Lung (tissue), 16 donors: ENCODE results near the gene MRPL32. TPM values are rescaled to one million over a fixed set of nuclear protein-coding genes. Genes with fewer than 3 reads are reported as not detected.
"Not testable (repeated sequence)": the region's sequence is repeated elsewhere in the genome, so short reads cannot be mapped to it uniquely, and the experiment has no call there.

Experiments
- ATAC-seq: fragments of 200-7000 bp; cut with Tn5 transposase; one replicate; pipeline ENCODE4 v1.9.1; 2020; ENCODE audit warnings: moderate number of reproducible peaks; ENCODE audit not compliant: insufficient read depth, low FRiP score
- DNase-seq, 3 donors: peaks; one replicate each; pipeline ENCODE4 v3.0.0-alpha.2; 2013 to 2017
- H3K27ac ChIP-seq, 2 donors: one replicate each; pipeline ENCODE4 v1.5.1; 2013; ENCODE audit warnings: mild to moderate bottlenecking in 2 of 2, moderate library complexity in 2 of 2, control low read depth in 1 of 2, inconsistent platforms in 1 of 2, low read depth in 1 of 2, low read length in 1 of 2
- H3K27me3 ChIP-seq, 3 donors: one replicate each; pipeline ENCODE4 v1.5.1; 2013; ENCODE audit warnings: low read length in 2 of 3; ENCODE audit not compliant: control insufficient read depth in 3 of 3, insufficient read depth in 3 of 3
- H3K36me3 ChIP-seq, 4 donors: one replicate each; pipeline ENCODE4 v1.5.1; 2013; ENCODE audit warnings: low read length in 4 of 4, mild to moderate bottlenecking in 1 of 4, moderate library complexity in 1 of 4; ENCODE audit not compliant: control insufficient read depth in 4 of 4, insufficient read depth in 4 of 4
- H3K4me1 ChIP-seq, 5 donors: one replicate each; pipeline ENCODE4 v1.5.1; 2013; ENCODE audit warnings: low read length in 5 of 5, mild to moderate bottlenecking in 2 of 5, moderate library complexity in 1 of 5; ENCODE audit not compliant: control insufficient read depth in 5 of 5, insufficient read depth in 5 of 5
- H3K4me3 ChIP-seq: one replicate; pipeline ENCODE4 v1.5.1; 2013; ENCODE audit warnings: mild to moderate bottlenecking, control low read depth, moderate library complexity
- H3K9ac ChIP-seq, 2 donors: one replicate each; pipeline ENCODE4 v1.5.1; 2013; ENCODE audit warnings: low read length in 2 of 2, control low read depth in 1 of 2; ENCODE audit not compliant: insufficient read depth in 1 of 2
- H3K9me3 ChIP-seq, 4 donors: one replicate each; pipeline ENCODE4 v1.5.1; 2013; ENCODE audit warnings: low read length in 3 of 4, mild to moderate bottlenecking in 1 of 4, moderate library complexity in 1 of 4; ENCODE audit not compliant: control insufficient read depth in 4 of 4, insufficient read depth in 3 of 4
- CTCF ChIP-seq: IDR thresholded peaks from 2 replicates; pipeline ENCODE4 v1.5.1; 2012; ENCODE audit warnings: mild to moderate bottlenecking; ENCODE audit errors: control extremely low read depth, extremely low read depth
- WGBS, 2 donors: extraction: QIAGEN DNeasy Blood & Tissue Kit; methylation state at CpG; one replicate each; pipeline ENCODE4 v1.1.7; 2013; 5-methylcytosine and 5-hydroxymethylcytosine counted together
- long read RNA-seq, 5 donors: transcript quantifications; one replicate each; lab custom pipeline, GENCODE V29; 2026
- polyA plus RNA-seq, 2 donors: library from polyadenylated mRNA; stranded (reverse); fragments of 200-250 nt; gene quantifications; one replicate each; pipeline ENCODE4 v1.2.1, GENCODE V29; 2013
- total RNA-seq, 2 donors: library from RNA; depleted of rRNA in 1 of 2; stranded (reverse); fragments of >200 nt in 1 of 2; gene quantifications; one replicate each; pipeline ENCODE4 v1.2.1, GENCODE V29; 2014 to 2021
- donor health status: control.
- donor health status: control.
- donor health status: Bipolar disorder and iron deficiency.
- donor health status: healthy.
- donor health status: DM: yes; HTN: yes; CAD: no.

The MRPL32 gene
- total RNA-seq (10 to 100 TPM; 34.4 to 54.4 TPM), polyA plus RNA-seq (100 to 1,000 TPM in 1 of 2 donors, 10 to 100 TPM in 1; 62.8 to 111 TPM)
- long read RNA-seq, donor 1, transcript MRPL32-201 (3 exons, 1,035 nt), result major isoform, 42 of 53 reads
- long read RNA-seq, donor 1, partial matches to known transcripts, result 11 of 53 reads
- long read RNA-seq, donor 1, other reads (novel, unspliced or antisense), result 0 of 53 reads
- long read RNA-seq, donor 2, transcript MRPL32-201 (3 exons, 1,035 nt), result major isoform, 9 of 9 reads
- long read RNA-seq, donor 2, partial matches to known transcripts, result 0 of 9 reads
- long read RNA-seq, donor 2, other reads (novel, unspliced or antisense), result 0 of 9 reads
- long read RNA-seq, donor 3, transcript MRPL32-201 (3 exons, 1,035 nt), result major isoform, 15 of 20 reads
- long read RNA-seq, donor 3, partial matches to known transcripts, result 5 of 20 reads
- long read RNA-seq, donor 3, other reads (novel, unspliced or antisense), result 0 of 20 reads
- long read RNA-seq, donor 4, transcript MRPL32-201 (3 exons, 1,035 nt), result major isoform, 23 of 23 reads
- long read RNA-seq, donor 4, partial matches to known transcripts, result 0 of 23 reads
- long read RNA-seq, donor 4, other reads (novel, unspliced or antisense), result 0 of 23 reads
- long read RNA-seq, donor 5, transcript MRPL32-201 (3 exons, 1,035 nt), result major isoform, 34 of 47 reads
- long read RNA-seq, donor 5, partial matches to known transcripts, result 13 of 47 reads
- long read RNA-seq, donor 5, other reads (novel, unspliced or antisense), result 0 of 47 reads

DNA sequence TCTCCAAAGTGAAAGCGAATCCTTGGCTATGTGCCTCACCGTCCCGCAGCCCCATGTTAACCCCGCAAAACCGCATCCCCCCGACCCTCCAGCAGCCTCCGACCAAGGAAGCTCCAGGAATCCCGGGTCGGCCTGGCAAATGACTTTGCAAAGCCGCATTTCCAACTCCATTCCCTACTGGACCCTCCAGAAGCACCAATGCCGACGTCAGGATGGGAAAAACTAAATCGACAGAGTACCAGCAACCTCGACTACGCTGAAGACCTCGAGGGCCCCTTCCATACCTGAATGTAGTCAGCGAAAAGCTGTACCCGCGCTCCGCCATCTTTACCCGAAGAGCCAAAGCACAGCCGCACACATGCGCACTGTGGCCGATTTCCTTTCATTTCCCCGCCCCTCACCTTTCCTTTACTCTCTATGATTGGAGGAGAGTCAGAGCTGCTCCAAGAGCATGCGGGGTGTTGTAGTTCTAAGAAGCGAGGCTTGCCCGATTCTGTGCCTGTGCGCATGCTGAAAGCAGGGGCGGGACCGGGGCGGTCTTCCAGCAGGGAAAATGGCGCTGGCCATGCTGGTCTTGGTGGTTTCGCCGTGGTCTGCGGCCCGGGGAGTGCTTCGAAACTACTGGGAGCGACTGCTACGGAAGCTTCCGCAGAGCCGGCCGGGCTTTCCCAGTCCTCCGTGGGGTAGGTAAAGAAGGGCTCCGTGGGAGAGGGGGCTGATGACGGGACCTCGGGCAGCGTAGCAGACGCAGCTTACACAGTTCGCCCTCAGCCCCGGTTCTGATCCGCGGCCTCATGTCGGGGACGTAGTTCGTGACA, at the start of gene MRPL32, which contains the start of gene PSMA2:
Gene MRPL32, plus strand, starts transcription at position 543 of the 818 bp plus-strand sequence. Its CDS starts 11 bp downstream, at position 554.
Gene PSMA2, minus strand, starts transcription at position 341 of the 818 bp plus-strand sequence. Its CDS starts 16 bp downstream, at position 325.
- peak within 1 kb of the TSS; percentile 93 to 95 for H3K27ac ChIP-seq

DNA sequence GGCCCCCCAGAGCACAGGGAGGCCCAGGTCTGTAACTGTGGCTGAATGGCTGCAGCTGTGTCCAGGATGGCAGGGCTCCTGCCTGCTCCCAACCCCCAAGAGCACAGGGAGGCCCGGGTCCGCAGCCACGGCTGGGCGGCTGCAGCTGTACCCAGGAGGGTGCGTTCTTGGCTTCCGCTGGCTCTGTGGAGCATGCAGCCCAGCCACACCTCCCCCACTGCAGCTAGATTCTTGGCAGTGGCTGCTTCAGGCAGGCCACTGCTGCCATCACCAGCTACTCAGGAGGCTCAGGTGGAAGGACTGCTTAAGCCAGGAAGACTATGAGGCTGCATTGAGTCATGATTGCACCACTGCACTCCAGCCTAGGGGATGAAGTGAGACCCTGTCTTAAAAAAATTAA, 48.2 kb upstream of the MRPL32 start:
- ATAC-seq, result no peak

More for the DNA sequence above, at the start of gene MRPL32, which contains the start of gene PSMA2:
- Histone ChIP-seq H3K4me3 (peak within 1 kb of the TSS; percentile 89), H3K36me3 (peaks cover 3 to 19% (median 14%) of the 10 kb centered on the region in 4 donors), H3K9me3 (no peaks in the 10 kb centered on the region), H3K4me1 (peaks cover 0 to 23% (median 7%) of the 10 kb centered on the region in 5 donors), H3K9ac (peak within 1 kb of the TSS; percentile 76 to 91), H3K27me3 (no peaks in the 10 kb centered on the region)
- DNase-seq (peak; percentile 97 to 99 (median 99)), ATAC-seq (peak; percentile 100)
- 0% methylated on average over 56 of the region's 56 CpGs for WGBS, 2 donors
- no peak for TF ChIP-seq CTCF

DNA sequence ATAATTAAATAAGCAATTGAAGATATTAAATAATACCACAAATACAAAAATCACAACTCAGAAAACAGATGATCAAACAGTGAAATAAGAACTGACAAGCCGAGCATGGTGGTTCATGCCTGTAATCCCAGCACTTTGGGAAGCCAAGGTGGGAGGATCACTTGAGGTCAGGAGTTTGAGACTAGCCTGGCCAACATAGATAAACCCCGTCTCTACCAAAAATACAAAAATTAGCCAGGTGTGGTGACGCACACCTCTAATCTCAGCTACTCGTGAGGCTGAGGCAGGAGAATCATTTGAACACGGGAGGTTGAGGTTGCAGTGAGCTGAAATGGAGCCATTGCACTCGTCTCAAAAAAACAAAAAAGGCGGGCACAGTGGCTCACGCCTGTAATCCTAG, 47.0 kb upstream of the MRPL32 start:
- not testable (repeated sequence) for H3K27ac ChIP-seq, H3K9me3 ChIP-seq, DNase-seq, H3K27me3 ChIP-seq, H3K9ac ChIP-seq, ATAC-seq, H3K36me3 ChIP-seq, H3K4me3 ChIP-seq
- 97 to 98% methylated on average over 8 of the region's 8 CpGs for WGBS, 2 donors
- H3K4me1 ChIP-seq, result peaks cover 0 to 22% (median 3%) of the 10 kb centered on the region in 5 donors

More for the DNA sequence above, 48.2 kb upstream of the MRPL32 start:
- no peak overlapping the region for H3K27ac ChIP-seq
- H3K36me3 ChIP-seq, result peaks cover 0 to 3% (median 0%) of the 10 kb centered on the region in 4 donors
- no peak overlapping the region for H3K4me3 ChIP-seq
- H3K9me3 ChIP-seq, result no peaks in the 10 kb centered on the region
- DNase-seq, result peak in 1 of 3 donors; percentile 16
- no peak overlapping the region for H3K9ac ChIP-seq
- 69 to 92% methylated on average over 4 to 6 of the region's 6 CpGs for WGBS, 2 donors
- no peaks in the 10 kb centered on the region for H3K27me3 ChIP-seq
- peaks cover 0 to 18% (median 3%) of the 10 kb centered on the region in 5 donors for H3K4me1 ChIP-seq
- no peak for TF ChIP-seq CTCF
